HEK293T (cell line): ENCODE results near the gene LUZP2.

ENCODE experiments used
- CTCF ChIA-PET: fragments of 350-600 bp; formaldehyde crosslinking; extraction: SDS; loops from one replicate; lab custom pipeline; 2021; ENCODE audit warnings: antibody characterized with exemption, inconsistent platforms; lab: Yijun Ruan, JAX
- POLR2A ChIA-PET: fragments of 350-600 bp; formaldehyde crosslinking; extraction: SDS; loops from one replicate; lab custom pipeline; 2020; ENCODE audit warnings: antibody characterized with exemption, inconsistent platforms; lab: Yijun Ruan, JAX
- DNase-seq: peaks from one replicate; pipeline ENCODE4 v3.0.0; 2012; ENCODE audit warnings: mixed read lengths; ENCODE audit errors: extremely low spot score
- ARNT ChIP-seq: fragments of 450-650 bp; IDR thresholded peaks from 2 replicates; pipeline ENCODE4 v1.6.1; 2017; ENCODE audit warnings: mild to moderate bottlenecking
- BHLHE40 ChIP-seq: fragments of 450-650 bp; IDR thresholded peaks from 2 replicates; pipeline ENCODE4 v1.6.1; 2016; ENCODE audit warnings: mild to moderate bottlenecking, moderate library complexity, borderline replicate concordance
- CTBP1 ChIP-seq: fragments of 450-650 bp; IDR thresholded peaks from 2 replicates; pipeline ENCODE4 v1.6.1; 2016; ENCODE audit warnings: borderline replicate concordance
- ELF4 ChIP-seq: fragments of 450-650 bp; IDR thresholded peaks from 2 replicates; pipeline ENCODE4 v1.6.1; 2017; ENCODE audit warnings: antibody characterized with exemption
- FOXA1 ChIP-seq: fragments of 450-650 bp; IDR thresholded peaks from 2 replicates; pipeline ENCODE4 v1.6.1; 2016; ENCODE audit warnings: mild to moderate bottlenecking
- FOXK2 ChIP-seq: fragments of 450-650 bp; IDR thresholded peaks from 2 replicates; pipeline ENCODE4 v1.6.1; 2016; ENCODE audit warnings: mild to moderate bottlenecking
- FOXM1 ChIP-seq: fragments of 450-650 bp; IDR thresholded peaks from 2 replicates; pipeline ENCODE4 v1.6.1; 2017; ENCODE audit warnings: mild to moderate bottlenecking, borderline replicate concordance
- HDGF ChIP-seq: fragments of 450-650 bp; IDR thresholded peaks from 2 replicates; pipeline ENCODE4 v1.6.1; 2017; ENCODE audit warnings: antibody characterized with exemption, borderline replicate concordance
- L3MBTL2 ChIP-seq: fragments of 450-650 bp; conservative IDR thresholded peaks from 2 replicates; pipeline ENCODE4 v1.6.1; 2016; ENCODE audit warnings: mild to moderate bottlenecking
- LEF1 ChIP-seq: fragments of 450-650 bp; IDR thresholded peaks from 2 replicates; pipeline ENCODE4 v1.6.1; 2017; ENCODE audit warnings: mild to moderate bottlenecking, borderline replicate concordance
- NFRKB ChIP-seq: fragments of 450-650 bp; IDR thresholded peaks from 2 replicates; pipeline ENCODE4 v1.6.1; 2016; ENCODE audit warnings: mild to moderate bottlenecking, moderate library complexity
- PKNOX1 ChIP-seq: fragments of 450-650 bp; IDR thresholded peaks from 2 replicates; pipeline ENCODE4 v1.6.1; 2016
- SP1 ChIP-seq: fragments of 450-650 bp; IDR thresholded peaks from 2 replicates; pipeline ENCODE4 v1.6.1; 2017
- SUZ12 ChIP-seq: fragments of 450-650 bp; IDR thresholded peaks from 2 replicates; pipeline ENCODE4 v1.6.1; 2016; ENCODE audit warnings: mild to moderate bottlenecking
- TARDBP ChIP-seq: fragments of 450-650 bp; IDR thresholded peaks from 2 replicates; pipeline ENCODE4 v1.6.1; 2016
- ZNF384 ChIP-seq: fragments of 450-650 bp; IDR thresholded peaks from 2 replicates; pipeline ENCODE4 v1.6.1; 2016

Gene LUZP2

DNA sequence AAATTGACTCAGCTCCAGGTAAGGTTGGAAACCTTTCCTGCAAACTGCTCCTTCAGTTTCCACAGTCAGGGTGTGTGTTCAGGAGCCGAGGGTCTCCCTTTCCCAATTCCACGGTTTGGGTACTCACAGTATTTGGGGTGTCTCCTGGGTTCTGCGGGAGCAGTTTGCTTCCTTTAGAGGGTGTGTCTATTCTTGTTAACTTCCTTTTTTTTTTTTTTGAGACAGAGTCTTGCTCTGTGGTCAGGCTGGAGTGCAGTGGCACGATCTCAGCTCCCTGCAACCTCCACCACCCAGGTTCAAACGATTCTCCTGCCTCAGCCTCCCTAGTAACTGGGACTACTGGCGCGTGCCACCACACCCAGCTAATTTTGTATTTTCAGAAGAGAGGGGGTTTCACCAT, 251.4 kb downstream of the LUZP2 start:
- TF ChIP-seq FOXA1 (no peak), SP1 (no peak), BHLHE40 (no peak), FOXM1 (no peak)
- POLR2A ChIA-PET, result no interaction called here

DNA sequence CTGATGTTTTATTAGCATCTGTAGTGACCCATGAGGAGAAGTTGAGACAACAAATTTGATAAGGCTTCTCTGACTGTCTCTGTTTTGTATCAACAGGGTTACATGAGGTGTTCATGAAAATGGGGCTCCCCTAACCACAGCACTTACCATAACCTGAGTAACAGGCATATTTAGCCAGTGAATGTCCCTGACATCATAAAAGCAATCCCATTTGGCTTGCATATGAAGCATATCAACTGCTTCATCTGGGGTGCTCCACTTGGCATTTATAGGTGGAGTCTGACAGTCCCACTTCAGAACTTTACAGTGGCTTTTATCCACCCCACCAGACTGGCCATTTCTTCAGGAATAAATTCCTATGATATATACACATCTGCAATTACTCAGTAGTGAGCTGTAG, 257.6 kb downstream of the LUZP2 start:
- ChIA-PET POLR2A (no interaction called here), CTCF (no interaction called here)
- no peak for DNase-seq
- TF ChIP-seq PKNOX1, result no peak
- TF ChIP-seq HDGF, result no peak
- TF ChIP-seq ELF4, result no peak
- TF ChIP-seq SP1, result no peak
- TF ChIP-seq FOXM1, result no peak
- no peak for TF ChIP-seq TARDBP
- no peak for TF ChIP-seq FOXK2
- no peak for TF ChIP-seq ZNF384
- TF ChIP-seq ARNT, result no peak
- TF ChIP-seq FOXA1, result no peak
- no peak for TF ChIP-seq L3MBTL2
- no peak for TF ChIP-seq LEF1
- TF ChIP-seq CTBP1, result no peak

More for the DNA sequence above, 251.4 kb downstream of the LUZP2 start:
- no peak for DNase-seq
- CTCF ChIA-PET, result no interaction called here

- ChIA-PET CTCF (no interaction called here), POLR2A (no interaction called here)
- TF ChIP-seq TARDBP (no peak), SP1 (no peak), CTBP1 (no peak), L3MBTL2 (no peak), HDGF (no peak), LEF1 (no peak), FOXK2 (no peak)
- DNase-seq, result no peak
Measured at GRCh38 chr11:24755260-24755839, 258.5 kb downstream of the LUZP2 start.

DNA sequence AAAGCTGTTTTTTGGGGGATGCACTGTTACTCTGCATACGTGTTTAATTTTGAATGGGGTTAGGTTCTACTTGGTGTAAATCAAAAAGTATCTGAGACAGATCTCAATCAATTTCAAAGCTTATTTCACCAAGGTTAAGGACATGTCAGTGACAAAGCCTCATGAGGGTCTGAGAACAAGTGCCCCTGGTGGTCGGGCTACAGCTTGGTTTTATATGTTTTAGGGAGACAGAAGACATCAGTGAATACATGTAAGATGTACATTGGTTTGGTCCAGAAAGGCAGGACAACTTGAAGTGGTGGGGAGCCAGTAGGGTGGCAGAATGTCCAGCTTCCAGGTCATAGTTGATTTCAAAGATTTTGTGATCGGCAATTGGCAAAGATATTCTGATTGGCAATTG, 262.9 kb downstream of the LUZP2 start:
- TF ChIP-seq ARNT, result no peak
- no peak for TF ChIP-seq TARDBP
- TF ChIP-seq ZNF384, result no peak
- no peak for TF ChIP-seq NFRKB
- no peak for TF ChIP-seq CTBP1
- TF ChIP-seq SP1, result no peak
- no peak for TF ChIP-seq HDGF
- POLR2A ChIA-PET, result no interaction called here
- CTCF ChIA-PET, result no interaction called here

GRCh38 chr11:24760681-24761080, 263.8 kb downstream of the LUZP2 start:
- DNase-seq, result no peak
- POLR2A ChIA-PET, result no interaction called here
- CTCF ChIA-PET, result no interaction called here
- TF ChIP-seq SP1, result no peak
- no peak for TF ChIP-seq L3MBTL2
- no peak for TF ChIP-seq SUZ12
- no peak for TF ChIP-seq CTBP1
- TF ChIP-seq FOXM1, result no peak
- TF ChIP-seq FOXA1, result no peak
- TF ChIP-seq PKNOX1, result no peak
- TF ChIP-seq NFRKB, result no peak
- no peak for TF ChIP-seq HDGF
- no peak for TF ChIP-seq ZNF384
- TF ChIP-seq BHLHE40, result no peak
- no peak for TF ChIP-seq LEF1
- TF ChIP-seq ELF4, result no peak
- TF ChIP-seq TARDBP, result no peak
- no peak for TF ChIP-seq ARNT
- no peak for TF ChIP-seq FOXK2

More for the DNA sequence above, 262.9 kb downstream of the LUZP2 start:
- DNase-seq, result no peak

DNA sequence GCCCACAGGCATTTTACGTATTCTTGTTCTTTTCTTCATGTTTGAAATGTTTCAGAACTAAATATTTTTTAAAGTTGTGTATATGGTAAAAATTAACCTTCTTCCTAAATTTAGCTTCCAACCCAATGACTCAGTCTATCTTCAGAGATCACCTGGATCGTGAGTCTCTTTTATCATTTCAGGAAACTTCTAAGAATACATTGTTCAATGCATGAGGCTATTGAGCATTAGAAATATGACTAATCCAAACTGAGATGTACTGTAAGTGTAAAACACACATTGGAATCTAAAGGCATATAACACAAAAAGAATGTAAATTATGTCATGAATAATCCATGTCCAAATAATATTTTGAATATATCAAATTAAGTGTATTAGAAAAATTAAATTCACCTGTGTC, 265.2 kb downstream of the LUZP2 start:
- no peak for DNase-seq
- TF ChIP-seq TARDBP (no peak), FOXA1 (no peak)
- POLR2A ChIA-PET, result no interaction called here
- CTCF ChIA-PET, result no interaction called here

GRCh38 chr11:24767411-24767810, 270.6 kb downstream of the LUZP2 start:
- TF ChIP-seq HDGF (no peak), ELF4 (no peak), LEF1 (no peak), SP1 (no peak), PKNOX1 (no peak), FOXK2 (no peak), FOXA1 (no peak), CTBP1 (no peak), FOXM1 (no peak)
- no peak for DNase-seq
- ChIA-PET POLR2A (no interaction called here), CTCF (no interaction called here)
